LNCaP clone FGC (cell line): ENCODE measurements around the gene GHRHR.

Source experiments
- DNase-seq: peaks from one replicate; pipeline ENCODE4 v3.0.0-alpha.2; 2011; ENCODE audit warnings: low read depth
- H3K4me3 ChIP-seq: 2 replicates; pipeline ENCODE4 v1.5.1; 2011; ENCODE audit warnings: mild to moderate bottlenecking, low read depth, low read length, control low read depth
- TF ChIP-seq, protein P1 (sequence below): IDR thresholded peaks from 2 replicates; pipeline ENCODE4 v1.5.1; 2012; ENCODE audit warnings: mild to moderate bottlenecking; ENCODE audit not compliant: control insufficient read depth, insufficient read depth; ENCODE audit errors: extremely low read depth

The GHRHR gene

GRCh38 chr7:30923009-30923773, 40.6 kb upstream of the GHRHR start:
- TF ChIP-seq, protein P1, sequence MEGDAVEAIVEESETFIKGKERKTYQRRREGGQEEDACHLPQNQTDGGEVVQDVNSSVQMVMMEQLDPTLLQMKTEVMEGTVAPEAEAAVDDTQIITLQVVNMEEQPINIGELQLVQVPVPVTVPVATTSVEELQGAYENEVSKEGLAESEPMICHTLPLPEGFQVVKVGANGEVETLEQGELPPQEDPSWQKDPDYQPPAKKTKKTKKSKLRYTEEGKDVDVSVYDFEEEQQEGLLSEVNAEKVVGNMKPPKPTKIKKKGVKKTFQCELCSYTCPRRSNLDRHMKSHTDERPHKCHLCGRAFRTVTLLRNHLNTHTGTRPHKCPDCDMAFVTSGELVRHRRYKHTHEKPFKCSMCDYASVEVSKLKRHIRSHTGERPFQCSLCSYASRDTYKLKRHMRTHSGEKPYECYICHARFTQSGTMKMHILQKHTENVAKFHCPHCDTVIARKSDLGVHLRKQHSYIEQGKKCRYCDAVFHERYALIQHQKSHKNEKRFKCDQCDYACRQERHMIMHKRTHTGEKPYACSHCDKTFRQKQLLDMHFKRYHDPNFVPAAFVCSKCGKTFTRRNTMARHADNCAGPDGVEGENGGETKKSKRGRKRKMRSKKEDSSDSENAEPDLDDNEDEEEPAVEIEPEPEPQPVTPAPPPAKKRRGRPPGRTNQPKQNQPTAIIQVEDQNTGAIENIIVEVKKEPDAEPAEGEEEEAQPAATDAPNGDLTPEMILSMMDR: no peak
- H3K4me3 ChIP-seq: no peak overlapping the region
- no peak for DNase-seq

DNA sequence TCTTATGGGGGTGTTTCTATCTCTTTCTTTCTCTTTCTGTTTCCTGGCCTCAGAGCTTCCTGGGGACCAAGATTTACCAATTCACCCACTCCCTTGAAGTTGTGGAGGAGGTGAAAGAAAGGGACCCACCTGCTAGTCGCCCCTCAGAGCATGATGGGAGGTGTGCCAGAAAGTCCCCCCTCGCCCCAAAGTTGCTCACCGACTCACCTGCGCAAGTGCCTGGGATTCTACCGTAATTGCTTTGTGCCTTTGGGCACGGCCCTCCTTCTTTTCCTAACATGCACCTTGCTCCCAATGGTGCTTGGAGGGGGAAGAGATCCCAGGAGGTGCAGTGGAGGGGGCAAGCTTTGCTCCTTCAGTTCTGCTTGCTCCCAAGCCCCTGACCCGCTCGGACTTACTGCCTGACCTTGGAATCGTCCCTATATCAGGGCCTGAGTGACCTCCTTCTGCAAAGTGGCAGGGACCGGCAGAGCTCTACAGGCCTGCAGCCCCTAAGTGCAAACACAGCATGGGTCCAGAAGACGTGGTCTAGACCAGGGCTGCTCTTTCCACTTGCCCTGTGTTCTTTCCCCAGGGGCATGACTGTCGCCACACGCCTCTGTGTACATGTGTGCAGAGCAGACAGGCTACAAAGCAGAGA, 39.9 kb upstream of the GHRHR start:
- DNase-seq: no peak
- H3K4me3 ChIP-seq: no peak overlapping the region
- TF ChIP-seq, protein P1: no peak

DNA sequence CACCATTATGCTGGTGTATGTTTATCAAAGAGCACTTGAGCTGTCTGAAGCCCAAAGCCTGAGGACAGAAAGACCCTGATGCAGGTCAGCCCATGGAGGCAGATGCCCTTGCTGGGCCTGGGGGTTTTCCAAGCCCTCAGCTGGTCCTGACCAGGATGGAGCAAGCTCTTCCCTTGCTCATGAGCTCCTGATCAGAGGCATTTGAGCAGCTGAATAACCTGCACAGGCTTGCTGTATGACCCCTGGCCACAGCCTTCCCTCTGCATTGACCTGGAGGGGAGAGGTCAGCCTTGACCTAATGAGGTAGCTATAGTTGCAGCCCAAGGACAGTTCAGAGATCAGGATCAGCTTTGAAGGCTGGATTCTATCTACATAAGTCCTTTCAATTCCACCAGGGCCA, 39.1 kb upstream of the GHRHR start:
- no peak overlapping the region for H3K4me3 ChIP-seq
- TF ChIP-seq, protein P1: no peak
- no peak for DNase-seq

DNA sequence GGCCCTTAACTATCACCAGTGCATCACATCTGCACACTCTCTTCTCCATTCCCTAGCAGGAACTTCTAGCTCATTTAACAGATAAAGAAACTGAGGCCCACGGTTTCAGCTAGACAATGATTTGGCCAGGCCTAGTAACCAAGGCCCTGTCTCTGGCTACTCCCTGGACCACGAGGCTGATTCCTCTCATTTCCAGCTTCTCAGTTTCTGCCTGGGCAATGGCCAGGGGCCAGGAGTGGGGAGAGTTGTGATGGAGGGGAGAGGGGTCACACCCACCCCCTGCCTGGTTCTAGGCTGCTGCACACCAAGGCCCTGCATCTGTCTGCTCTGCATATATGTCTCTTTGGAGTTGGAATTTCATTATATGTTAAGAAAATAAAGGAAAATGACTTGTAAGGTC, 38.6 kb upstream of the GHRHR start:
- TF ChIP-seq, protein P1: no peak
- H3K4me3 ChIP-seq: no peak overlapping the region
- DNase-seq: no peak

- TF ChIP-seq, protein P1: no peak
- DNase-seq: no peak
- H3K4me3 ChIP-seq: no peak overlapping the region
Measured at GRCh38 chr7:30925913-30926312, 37.8 kb upstream of the GHRHR start.

GRCh38 chr7:30926313-30926712, 37.4 kb upstream of the GHRHR start:
- H3K4me3 ChIP-seq: no peak overlapping the region
- TF ChIP-seq, protein P1: no peak
- no peak for DNase-seq
